Heart right ventricle (tissue), 16 donors: ENCODE results near the gene TMEM229A. TPM values are rescaled to one million over a fixed set of nuclear protein-coding genes. Genes with fewer than 3 reads are reported as not detected.

ENCODE experiments used
- ATAC-seq, 8 donors: fragments of 200-7000 bp; cut with Tn5 transposase; one replicate each; pipeline ENCODE4 v1.9.1; 2020; ENCODE audit warnings: mild to moderate bottlenecking in 8 of 8, moderate library complexity in 8 of 8, moderate number of reproducible peaks in 1 of 8
- DNase-seq, 2 donors: peaks; one replicate each; pipeline ENCODE4 v3.0.0-alpha.2; 2020
- H3K27ac ChIP-seq, 10 donors: fragments of 200-600 bp; sonication (generic) in 2 of 10; one replicate each; pipeline versions ENCODE4 v1.5.0 to v1.8.0; 2020 to 2022; ENCODE audit warnings: mild to moderate bottlenecking in 3 of 10
- H3K27me3 ChIP-seq, 7 donors: fragments of 200-600 bp; one replicate each; pipeline ENCODE4 v1.8.0; 2021 to 2022; ENCODE audit warnings: mild to moderate bottlenecking in 2 of 7
- H3K36me3 ChIP-seq, 9 donors: fragments of 200-600 bp; sonication (generic) in 1 of 9; one replicate each; pipeline versions ENCODE4 v1.5.0 to v1.8.0; 2020 to 2022; ENCODE audit warnings: mild to moderate bottlenecking in 2 of 9
- H3K4me1 ChIP-seq, 9 donors: fragments of 200-600 bp; sonication (generic) in 1 of 9; one replicate each; pipeline versions ENCODE4 v1.5.0 to v1.8.0; 2020 to 2022; ENCODE audit warnings: mild to moderate bottlenecking in 4 of 9
- H3K4me3 ChIP-seq, 10 donors: fragments of 200-600 bp; sonication (generic) in 2 of 10; one replicate each; pipeline versions ENCODE4 v1.5.0 to v1.8.0; 2020 to 2022; ENCODE audit warnings: mild to moderate bottlenecking in 7 of 10, moderate library complexity in 2 of 10
- H3K9me3 ChIP-seq, 11 donors: fragments of 200-600 bp in 10 of 11; sonication (generic) in 2 of 11; one replicate each; pipeline versions ENCODE4 v1.5.0 to v1.8.0; 2013 to 2022; ENCODE audit warnings: mild to moderate bottlenecking in 2 of 11, control low read depth in 1 of 11, moderate library complexity in 1 of 11
- WGBS, 2 donors: extraction: QIAGEN DNeasy Blood & Tissue Kit; methylation state at CpG; one replicate each; pipeline ENCODE4 v1.1.7; 2013; ENCODE audit warnings: inconsistent platforms in 1 of 2; 5-methylcytosine and 5-hydroxymethylcytosine counted together
- intact Hi-C, 10 donors: fragments of 100-400 bp; cut with DNase I; formaldehyde crosslinking; loops; one replicate each; pipeline versions ENCODE4 v1.11.1 to v1.14.2; 2022
- polyA plus RNA-seq, 2 donors: library from polyadenylated mRNA; stranded (reverse); fragments of 200-250 nt; gene quantifications; one replicate each; pipeline ENCODE4 v1.2.3, GENCODE V29; 2013
- total RNA-seq, 10 donors: library from RNA; stranded (reverse); fragmentation: NEBNext Ultra II Directional in 3 of 10; extraction: Animal tissue kit (Norgen Biotek cat#: 25700) in 3 of 10; gene quantifications; one replicate each; pipeline versions ENCODE4 v1.2.1 to v1.2.4, GENCODE V29; 2021 to 2023
- TF ChIP-seq, protein P1 (sequence below), 9 donors: fragments of 200-600 bp; sonication (generic) in 2 of 9; IDR thresholded peaks; one replicate each; pipeline versions ENCODE4 v1.5.0 to v1.8.0; 2021 to 2022; ENCODE audit warnings: antibody characterized with exemption in 9 of 9, mild to moderate bottlenecking in 5 of 9, moderate library complexity in 1 of 9
- donor health status: Arrhythmogenic right ventricular cardiomyopathy.
- donor health status: ischemic (EF 13 %, LVEDD 7.1; RV severe dilation, severe dysfunction).
- donor health status: healthy with polysubstance abuse.
- donor health status: DM: no; HTN: yes; CAD: no.
- donor health status: DM: no; HTN: no; CAD: no.
- donor health status: ischemic (EF 25% LVEDD 6.9; RV normal size, moderate dysfunction).
- donor health status: ischemic (EF 25% LVEDD 5.7; RV mildly dilated, moderate dysfunction).
- donor health status: healthy.
- donor health status: DM: yes; HTN: yes; CAD: no.
- donor health status: Ischemic cardiomyopathy.
- donor health status: ischemic (EF 35%, LVEDD 5.7; RV mildly dilated, moderate dysfunction).
- donor health status: nonischemic (EF 11% LVEDD 7.7; RV severe dilation, severe dysfunction).
- donor health status: DM: yes; HTN: yes; CAD: no.
- donor health status: PGD.
- donor health status: ischemic (EF 29% LVEDD 5.4; RV normal size, mild dysfunction).
- donor health status: nonischemic (EF 23%, LVEDD 6.1; RV moderate dilation, normal function).

The TMEM229A gene
- total and polyA plus RNA-seq, 12 donors = 0.17 to 0.32 TPM; not detected in 10

GRCh38 chr7:124022551-124022950 lies 10.3 kb downstream of the TMEM229A start:
- intact Hi-C loops = no loop called here
- Histone ChIP-seq H3K27me3 (peaks cover 0 to 4% (median 0%) of the 10 kb centered on the region in 7 donors), H3K9me3 (no peaks in the 10 kb centered on the region), H3K4me3 (no peak overlapping the region), H3K27ac (no peak overlapping the region), H3K4me1 (no peaks in the 10 kb centered on the region), H3K36me3 (no peaks in the 10 kb centered on the region)
- ATAC-seq (no peak), DNase-seq (no peak)
- WGBS, 2 donors = 58 to 61% methylated on average over 1 of the region's 1 CpG
- TF ChIP-seq, protein P1, sequence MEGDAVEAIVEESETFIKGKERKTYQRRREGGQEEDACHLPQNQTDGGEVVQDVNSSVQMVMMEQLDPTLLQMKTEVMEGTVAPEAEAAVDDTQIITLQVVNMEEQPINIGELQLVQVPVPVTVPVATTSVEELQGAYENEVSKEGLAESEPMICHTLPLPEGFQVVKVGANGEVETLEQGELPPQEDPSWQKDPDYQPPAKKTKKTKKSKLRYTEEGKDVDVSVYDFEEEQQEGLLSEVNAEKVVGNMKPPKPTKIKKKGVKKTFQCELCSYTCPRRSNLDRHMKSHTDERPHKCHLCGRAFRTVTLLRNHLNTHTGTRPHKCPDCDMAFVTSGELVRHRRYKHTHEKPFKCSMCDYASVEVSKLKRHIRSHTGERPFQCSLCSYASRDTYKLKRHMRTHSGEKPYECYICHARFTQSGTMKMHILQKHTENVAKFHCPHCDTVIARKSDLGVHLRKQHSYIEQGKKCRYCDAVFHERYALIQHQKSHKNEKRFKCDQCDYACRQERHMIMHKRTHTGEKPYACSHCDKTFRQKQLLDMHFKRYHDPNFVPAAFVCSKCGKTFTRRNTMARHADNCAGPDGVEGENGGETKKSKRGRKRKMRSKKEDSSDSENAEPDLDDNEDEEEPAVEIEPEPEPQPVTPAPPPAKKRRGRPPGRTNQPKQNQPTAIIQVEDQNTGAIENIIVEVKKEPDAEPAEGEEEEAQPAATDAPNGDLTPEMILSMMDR (IDR thresholded peaks at IDR 0.05) = no peak

- Histone ChIP-seq H3K4me3 (no peak overlapping the region), H3K9me3 (no peaks in the 10 kb centered on the region), H3K27ac (no peak overlapping the region), H3K36me3 (no peaks in the 10 kb centered on the region), H3K27me3 (no peaks in the 10 kb centered on the region), H3K4me1 (no peaks in the 10 kb centered on the region)
- no peak for DNase-seq
- intact Hi-C loops = no loop called here
- 93 to 98% methylated on average over 1 of the region's 1 CpG for WGBS, 2 donors
- TF ChIP-seq, protein P1 (IDR thresholded peaks at IDR 0.05) = no peak
- ATAC-seq = no peak
These were observed 12.8 kb downstream of the TMEM229A start for GRCh38 chr7:124020060-124020459.

DNA sequence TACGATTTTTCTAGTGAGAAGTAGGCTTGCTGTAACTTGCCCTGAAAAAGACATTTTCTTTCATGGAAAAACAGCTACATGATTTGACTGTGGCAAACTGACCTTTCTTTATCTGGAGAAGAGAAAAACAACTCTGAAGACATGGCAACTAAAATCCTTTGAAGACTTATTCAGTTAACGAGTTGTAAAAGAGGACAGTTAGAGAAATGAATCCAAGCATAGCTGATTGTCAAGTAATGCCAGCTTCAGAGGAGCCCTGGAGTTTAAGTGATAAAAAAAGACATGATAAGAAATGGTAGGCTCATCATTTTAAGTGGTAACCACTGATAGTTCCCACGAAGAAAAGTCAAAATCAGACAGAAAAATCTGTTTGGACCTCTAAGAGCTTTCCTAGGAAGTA lies 19.6 kb downstream of the TMEM229A start:
- ATAC-seq (no peak), DNase-seq (no peak)
- no peaks in the 10 kb centered on the region for H3K36me3 ChIP-seq
- H3K27me3 ChIP-seq = no peaks in the 10 kb centered on the region
- H3K4me1 ChIP-seq = no peaks in the 10 kb centered on the region
- H3K27ac ChIP-seq = no peak overlapping the region
- 42% methylated on average over 3 of the region's 3 CpGs for WGBS, 2 donors
- intact Hi-C loops = no loop called here
- TF ChIP-seq, protein P1 (IDR thresholded peaks at IDR 0.05) = no peak
- no peak overlapping the region for H3K4me3 ChIP-seq
- H3K9me3 ChIP-seq = no peaks in the 10 kb centered on the region

DNA sequence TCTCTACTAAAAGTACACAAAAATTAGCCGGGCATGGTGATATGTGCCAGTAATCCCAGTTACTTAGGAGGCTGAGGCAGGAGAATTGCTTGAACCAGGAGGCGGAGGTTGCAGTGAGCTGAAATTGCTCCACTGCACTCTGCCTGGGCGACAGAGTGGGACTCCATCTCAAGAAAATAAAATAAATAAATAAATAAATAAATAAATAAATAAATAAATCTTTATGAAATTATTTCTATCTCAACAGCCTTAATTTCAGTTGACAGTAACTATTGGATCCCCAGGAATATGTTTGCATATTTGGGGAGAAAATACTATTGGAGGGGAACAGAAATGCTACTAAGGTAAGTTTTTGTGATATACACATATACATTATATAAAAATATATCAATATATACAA lies 20.0 kb downstream of the TMEM229A start:
- WGBS, 2 donors = 96 to 97% methylated on average over 3 of the region's 3 CpGs
- TF ChIP-seq, protein P1 (IDR thresholded peaks at IDR 0.05) = no peak
- H3K4me3 ChIP-seq = no peak overlapping the region
- no peak overlapping the region for H3K27ac ChIP-seq
- DNase-seq = no peak
- no peaks in the 10 kb centered on the region for H3K9me3 ChIP-seq
- H3K36me3 ChIP-seq = no peaks in the 10 kb centered on the region
- H3K27me3 ChIP-seq = no peaks in the 10 kb centered on the region
- no peaks in the 10 kb centered on the region for H3K4me1 ChIP-seq
- intact Hi-C loops = no loop called here
- ATAC-seq = no peak
